Chondrocyte (in vitro differentiated cells): ENCODE results near the gene JAGN1. TPM values are rescaled to one million over a fixed set of nuclear protein-coding genes. Genes with fewer than 3 reads are reported as not detected.

Experiments
- DNase-seq: peaks from one replicate; pipeline ENCODE4 v3.0.0; 2021; ENCODE audit warnings: mixed read lengths, low spot score
- H3K27ac Mint-ChIP-seq: one replicate; pipeline ENCODE4 v1.8.0; 2021; ENCODE audit warnings: mild to moderate bottlenecking, moderate library complexity, mixed read lengths; ENCODE audit not compliant: unreplicated experiment
- H3K27me3 Mint-ChIP-seq: 2 replicates; pipeline ENCODE4 v1.8.0; 2021; ENCODE audit warnings: low read depth, mixed read lengths
- H3K36me3 Mint-ChIP-seq: 2 replicates; pipeline ENCODE4 v1.8.0; 2021; ENCODE audit warnings: low read depth, mixed read lengths
- H3K4me1 Mint-ChIP-seq: 2 replicates; pipeline ENCODE4 v1.8.0; 2021; ENCODE audit warnings: low read depth, mild to moderate bottlenecking, mixed read lengths
- H3K4me3 Mint-ChIP-seq: one replicate; pipeline ENCODE4 v1.8.0; 2021; ENCODE audit warnings: mild to moderate bottlenecking, moderate library complexity, mixed read lengths; ENCODE audit not compliant: unreplicated experiment
- H3K9me3 Mint-ChIP-seq: 2 replicates; pipeline ENCODE4 v1.8.0; 2021; ENCODE audit warnings: low read depth, mixed read lengths
- total RNA-seq: library from RNA; stranded (reverse); gene quantifications from 3 replicates; pipeline ENCODE4 v1.2.1, GENCODE V29; 2021
- TF ChIP-seq, protein P1 (sequence below): fragments of 200-600 bp; sonication (generic); IDR thresholded peaks from 2 replicates; pipeline ENCODE4 v1.5.0; 2021; ENCODE audit warnings: antibody characterized with exemption, mild to moderate bottlenecking, moderate library complexity

The JAGN1 gene
- total RNA-seq, 1 donor from 2014 or later, result 20.3 TPM

- TF ChIP-seq, protein P1, sequence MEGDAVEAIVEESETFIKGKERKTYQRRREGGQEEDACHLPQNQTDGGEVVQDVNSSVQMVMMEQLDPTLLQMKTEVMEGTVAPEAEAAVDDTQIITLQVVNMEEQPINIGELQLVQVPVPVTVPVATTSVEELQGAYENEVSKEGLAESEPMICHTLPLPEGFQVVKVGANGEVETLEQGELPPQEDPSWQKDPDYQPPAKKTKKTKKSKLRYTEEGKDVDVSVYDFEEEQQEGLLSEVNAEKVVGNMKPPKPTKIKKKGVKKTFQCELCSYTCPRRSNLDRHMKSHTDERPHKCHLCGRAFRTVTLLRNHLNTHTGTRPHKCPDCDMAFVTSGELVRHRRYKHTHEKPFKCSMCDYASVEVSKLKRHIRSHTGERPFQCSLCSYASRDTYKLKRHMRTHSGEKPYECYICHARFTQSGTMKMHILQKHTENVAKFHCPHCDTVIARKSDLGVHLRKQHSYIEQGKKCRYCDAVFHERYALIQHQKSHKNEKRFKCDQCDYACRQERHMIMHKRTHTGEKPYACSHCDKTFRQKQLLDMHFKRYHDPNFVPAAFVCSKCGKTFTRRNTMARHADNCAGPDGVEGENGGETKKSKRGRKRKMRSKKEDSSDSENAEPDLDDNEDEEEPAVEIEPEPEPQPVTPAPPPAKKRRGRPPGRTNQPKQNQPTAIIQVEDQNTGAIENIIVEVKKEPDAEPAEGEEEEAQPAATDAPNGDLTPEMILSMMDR, result no peak
- no peak overlapping the region for H3K4me3 Mint-ChIP-seq
Observed at GRCh38 chr3:9918261-9919038, 28.0 kb downstream of the JAGN1 start.

DNA sequence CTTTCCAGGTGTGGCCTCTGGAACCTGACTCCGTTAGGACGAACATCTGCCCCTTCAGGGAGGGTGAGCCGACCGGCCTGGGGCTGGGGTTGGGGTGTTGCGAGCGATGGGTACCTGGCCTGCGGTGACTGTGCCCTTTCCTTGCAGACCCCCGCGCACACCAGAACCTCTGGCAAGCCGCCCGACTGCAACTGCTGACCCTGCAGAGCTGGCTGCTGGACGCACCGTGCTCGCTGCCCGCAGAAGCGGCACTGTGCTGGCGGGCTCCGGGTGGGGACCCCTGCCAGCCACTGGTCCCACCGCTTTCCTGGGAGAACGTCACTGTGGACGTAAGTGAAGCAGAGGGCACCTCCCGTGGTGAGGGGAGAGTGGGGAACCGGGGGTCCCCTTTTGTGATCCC is 37.7 kb downstream of the JAGN1 start:
- no peak for DNase-seq
- Mint-ChIP-seq H3K4me3 (no peak overlapping the region), H3K9me3 (no peaks in the 10 kb centered on the region), H3K27me3 (no peaks in the 10 kb centered on the region), H3K36me3 (peaks cover 12% of the 10 kb centered on the region), H3K4me1 (peaks cover 4% of the 10 kb centered on the region), H3K27ac (no peak overlapping the region)
- TF ChIP-seq, protein P1, result no peak

More at GRCh38 chr3:9918261-9919038, 28.0 kb downstream of the JAGN1 start:
- Mint-ChIP-seq H3K27ac (no peak overlapping the region), H3K27me3 (no peaks in the 10 kb centered on the region), H3K36me3 (no peaks in the 10 kb centered on the region), H3K9me3 (no peaks in the 10 kb centered on the region), H3K4me1 (peaks cover 38% of the 10 kb centered on the region)
- no peak for DNase-seq

DNA sequence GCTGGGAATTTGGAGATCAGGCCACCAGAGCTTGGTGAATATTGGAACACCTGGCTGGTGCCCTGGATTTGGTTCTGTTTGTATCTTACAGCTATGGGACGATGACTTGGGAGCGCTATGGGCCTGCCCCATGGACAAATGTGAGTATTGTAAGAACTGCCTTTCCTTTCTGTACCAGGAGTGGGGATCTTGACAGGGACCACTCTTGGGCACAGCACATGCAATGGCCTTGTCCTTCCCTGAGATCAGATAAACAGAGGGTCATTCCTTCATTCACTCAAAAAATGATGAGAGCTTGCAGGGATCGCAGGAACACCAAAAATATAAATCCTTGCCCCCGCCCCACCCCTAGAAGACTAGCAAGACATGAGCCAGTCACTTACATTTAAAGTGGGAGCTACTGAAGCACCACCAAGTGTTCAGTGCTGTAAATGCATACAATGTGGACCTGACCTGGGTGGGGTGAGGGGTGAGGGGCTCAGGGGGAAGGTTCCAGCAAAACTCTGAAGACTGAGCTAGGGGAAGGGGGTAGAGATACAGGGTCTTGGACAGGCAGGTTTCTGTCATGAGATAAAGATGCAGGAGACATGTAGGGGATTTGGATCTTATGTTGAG is 40.5 kb downstream of the JAGN1 start:
- peaks cover 6% of the 10 kb centered on the region for H3K36me3 Mint-ChIP-seq
- no peak for DNase-seq
- no peaks in the 10 kb centered on the region for H3K27me3 Mint-ChIP-seq
- no peak overlapping the region for H3K27ac Mint-ChIP-seq
- no peak overlapping the region for H3K4me3 Mint-ChIP-seq
- TF ChIP-seq, protein P1, result peak; percentile 58
- no peaks in the 10 kb centered on the region for H3K9me3 Mint-ChIP-seq
- H3K4me1 Mint-ChIP-seq, result peaks cover 24% of the 10 kb centered on the region

GRCh38 chr3:9932535-9932842 is 42.1 kb downstream of the JAGN1 start:
- no peak for DNase-seq
- H3K4me1 Mint-ChIP-seq, result peaks cover 24% of the 10 kb centered on the region
- peak overlapping the region; percentile 82 for H3K27ac Mint-ChIP-seq
- H3K36me3 Mint-ChIP-seq, result peaks cover 7% of the 10 kb centered on the region
- H3K9me3 Mint-ChIP-seq, result no peaks in the 10 kb centered on the region
- H3K4me3 Mint-ChIP-seq, result peak overlapping the region; percentile 80
- H3K27me3 Mint-ChIP-seq, result no peaks in the 10 kb centered on the region
- TF ChIP-seq, protein P1, result no peak

DNA sequence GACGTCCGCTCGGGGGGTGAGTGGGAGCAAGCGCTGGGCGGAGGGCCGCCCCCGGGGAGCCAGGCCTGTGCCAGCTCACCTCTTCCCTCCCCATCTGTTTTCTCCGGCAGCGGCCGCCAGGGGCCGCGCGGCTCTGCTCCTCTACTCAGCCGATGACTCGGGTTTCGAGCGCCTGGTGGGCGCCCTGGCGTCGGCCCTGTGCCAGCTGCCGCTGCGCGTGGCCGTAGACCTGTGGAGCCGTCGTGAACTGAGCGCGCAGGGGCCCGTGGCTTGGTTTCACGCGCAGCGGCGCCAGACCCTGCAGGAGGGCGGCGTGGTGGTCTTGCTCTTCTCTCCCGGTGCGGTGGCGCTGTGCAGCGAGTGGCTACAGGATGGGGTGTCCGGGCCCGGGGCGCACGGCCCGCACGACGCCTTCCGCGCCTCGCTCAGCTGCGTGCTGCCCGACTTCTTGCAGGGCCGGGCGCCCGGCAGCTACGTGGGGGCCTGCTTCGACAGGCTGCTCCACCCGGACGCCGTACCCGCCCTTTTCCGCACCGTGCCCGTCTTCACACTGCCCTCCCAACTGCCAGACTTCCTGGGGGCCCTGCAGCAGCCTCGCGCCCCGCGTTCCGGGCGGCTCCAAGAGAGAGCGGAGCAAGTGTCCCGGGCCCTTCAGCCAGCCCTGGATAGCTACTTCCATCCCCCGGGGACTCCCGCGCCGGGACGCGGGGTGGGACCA is 42.6 kb downstream of the JAGN1 start:
- no peaks in the 10 kb centered on the region for H3K27me3 Mint-ChIP-seq
- no peaks in the 10 kb centered on the region for H3K9me3 Mint-ChIP-seq
- H3K4me1 Mint-ChIP-seq, result peaks cover 24% of the 10 kb centered on the region
- peak overlapping the region; percentile 80 for H3K4me3 Mint-ChIP-seq
- peak overlapping the region; percentile 88 for H3K27ac Mint-ChIP-seq
- peak; percentile 94 for DNase-seq
- TF ChIP-seq, protein P1, result peak; percentile 89
- peaks cover 8% of the 10 kb centered on the region for H3K36me3 Mint-ChIP-seq
